BE2C (cell line): Measurements from ENCODE around the gene MAP7.

ENCODE experiments used
- DNase-seq: peaks from one replicate; pipeline ENCODE4 v3.0.0-alpha.2; 2020
- H3K27me3 ChIP-seq: fragments of 250-450 bp; sonication (Bioruptor Pico); 2 replicates; pipeline ENCODE4 v1.5.1; 2020; ENCODE audit warnings: mild to moderate bottlenecking
- H3K36me3 ChIP-seq: fragments of 250-450 bp; sonication (Bioruptor Pico); 2 replicates; pipeline ENCODE4 v1.5.1; 2020; ENCODE audit warnings: mild to moderate bottlenecking
- H3K4me1 ChIP-seq: fragments of 250-450 bp; sonication (Bioruptor Pico); 2 replicates; pipeline ENCODE4 v1.5.1; 2020
- H3K4me3 ChIP-seq: 2 replicates; pipeline ENCODE4 v1.5.1; 2011; ENCODE audit warnings: low read depth, low read length
- H3K9me3 ChIP-seq: fragments of 250-450 bp; sonication (Bioruptor Pico); 2 replicates; pipeline ENCODE4 v1.5.1; 2020
- CTCF ChIP-seq: IDR thresholded peaks from 2 replicates; pipeline ENCODE4 v1.5.1; 2012; ENCODE audit warnings: mild to moderate bottlenecking, low read depth, low read length

The MAP7 gene

GRCh38 chr6:136582711-136583471 lies 32.7 kb upstream of the MAP7 start:
- no peak overlapping the region for H3K4me3 ChIP-seq
- TF ChIP-seq CTCF, result peak; percentile 50; the same call in 1 of the 2 replicates
- no peak for DNase-seq
- H3K4me1 ChIP-seq, result no peaks in the 10 kb centered on the region
- H3K36me3 ChIP-seq, result no peaks in the 10 kb centered on the region
- no peaks in the 10 kb centered on the region for H3K9me3 ChIP-seq
- no peaks in the 10 kb centered on the region for H3K27me3 ChIP-seq

DNA sequence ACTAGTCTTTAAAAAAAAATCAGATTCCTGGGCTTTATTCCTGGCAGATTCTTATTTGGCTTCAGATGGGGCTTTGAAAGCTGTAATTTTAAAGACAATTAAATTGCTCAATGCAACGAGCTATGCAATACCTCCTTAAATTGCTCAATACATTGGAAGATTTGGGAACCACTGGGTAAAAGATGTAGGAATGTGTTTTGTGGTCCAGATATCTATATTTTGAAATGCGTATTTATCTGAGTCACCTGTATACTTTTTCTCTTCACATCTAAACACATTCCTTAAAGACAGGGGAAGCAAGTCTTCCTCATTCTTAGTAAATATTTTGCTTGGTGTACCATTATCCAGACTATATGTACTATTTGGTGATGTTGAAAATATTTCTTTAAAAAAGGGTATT lies 29.6 kb upstream of the MAP7 start:
- Histone ChIP-seq H3K9me3 (no peaks in the 10 kb centered on the region), H3K27me3 (no peaks in the 10 kb centered on the region), H3K36me3 (no peaks in the 10 kb centered on the region; the same call in 1 of the 2 replicates), H3K4me1 (no peaks in the 10 kb centered on the region), H3K4me3 (no peak overlapping the region)
- no peak for DNase-seq
- no peak for TF ChIP-seq CTCF

GRCh38 chr6:136576821-136577220 lies 26.6 kb upstream of the MAP7 start:
- no peak overlapping the region for H3K4me3 ChIP-seq
- H3K9me3 ChIP-seq, result no peaks in the 10 kb centered on the region
- no peaks in the 10 kb centered on the region; the same call in 1 of the 2 replicates for H3K36me3 ChIP-seq
- H3K4me1 ChIP-seq, result no peaks in the 10 kb centered on the region
- no peaks in the 10 kb centered on the region for H3K27me3 ChIP-seq
- DNase-seq, result no peak
- no peak for TF ChIP-seq CTCF

DNA sequence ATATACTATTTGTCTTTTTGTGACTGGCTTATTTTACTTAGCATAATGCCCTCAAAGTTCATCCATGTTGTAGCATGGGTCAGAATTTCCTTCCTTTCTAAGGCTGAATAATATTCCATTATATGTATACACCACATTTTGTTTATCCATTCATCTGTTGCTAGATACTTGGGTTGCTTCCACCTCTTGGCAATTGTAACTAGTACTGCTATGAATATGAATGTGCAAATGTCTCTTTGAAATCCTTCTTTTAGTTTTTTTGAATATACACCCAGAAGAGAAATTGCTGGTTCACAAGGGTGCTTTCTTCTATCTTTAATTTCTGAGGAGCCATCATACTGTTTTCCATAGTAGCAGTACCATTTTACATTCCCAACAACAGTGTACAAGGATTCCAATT lies 21.3 kb upstream of the MAP7 start:
- Histone ChIP-seq H3K9me3 (no peaks in the 10 kb centered on the region), H3K4me1 (peaks cover 6% of the 10 kb centered on the region), H3K27me3 (no peaks in the 10 kb centered on the region), H3K36me3 (no peaks in the 10 kb centered on the region; the same call in 1 of the 2 replicates), H3K4me3 (no peak overlapping the region)
- DNase-seq, result no peak
- TF ChIP-seq CTCF, result no peak

GRCh38 chr6:136571065-136571464 lies 20.8 kb upstream of the MAP7 start:
- no peaks in the 10 kb centered on the region for H3K9me3 ChIP-seq
- H3K4me1 ChIP-seq, result peaks cover 6% of the 10 kb centered on the region
- DNase-seq, result no peak
- TF ChIP-seq CTCF, result no peak
- no peaks in the 10 kb centered on the region for H3K27me3 ChIP-seq
- H3K36me3 ChIP-seq, result no peaks in the 10 kb centered on the region; the same call in 1 of the 2 replicates
- no peak overlapping the region for H3K4me3 ChIP-seq

DNA sequence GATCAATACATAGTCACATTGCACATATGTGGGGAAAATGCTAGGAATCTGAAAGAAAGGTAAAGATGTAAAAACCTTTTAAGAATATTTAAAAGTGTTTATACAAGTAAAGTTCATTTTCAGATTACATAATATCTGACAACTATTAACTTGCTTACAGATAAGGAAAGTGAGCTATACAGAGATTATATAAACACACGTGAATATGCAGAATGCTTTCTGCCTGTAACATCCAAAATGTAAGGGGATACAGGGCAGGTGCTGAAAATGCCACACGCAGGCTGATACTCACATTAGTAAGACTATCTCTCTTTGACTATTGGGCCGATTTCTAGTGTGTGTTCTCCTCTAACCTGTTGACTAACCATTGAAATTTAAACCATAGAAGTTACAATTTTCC lies 17.9 kb upstream of the MAP7 start:
- no peak for TF ChIP-seq CTCF
- no peaks in the 10 kb centered on the region for H3K27me3 ChIP-seq
- no peaks in the 10 kb centered on the region for H3K36me3 ChIP-seq
- H3K9me3 ChIP-seq, result no peaks in the 10 kb centered on the region
- H3K4me1 ChIP-seq, result peaks cover 11% of the 10 kb centered on the region
- no peak overlapping the region for H3K4me3 ChIP-seq
- no peak for DNase-seq
